Gastroesophageal sphincter (tissue), 4 donors: ENCODE data around the gene RPS23. TPM values are rescaled to one million over a fixed set of nuclear protein-coding genes. Genes with fewer than 3 reads are reported as not detected.

Experiments
- ATAC-seq: fragments of 150-250 bp; one replicate; pipeline ENCODE4 v1.9.1; 2016; ENCODE audit warnings: mild to moderate bottlenecking, moderate library complexity
- H3K27ac ChIP-seq, 4 donors: fragments of 200-600 bp; sonication (generic) in 3 of 4; 1 replicate in 3 of 4; 2 replicates in 1 of 4; pipeline ENCODE4 v1.5.1; 2016 to 2019
- H3K27me3 ChIP-seq: fragments of 200-600 bp; sonication (generic); one replicate; pipeline ENCODE4 v1.5.1; 2019
- H3K36me3 ChIP-seq, 2 donors: fragments of 200-600 bp; sonication (generic); one replicate each; pipeline ENCODE4 v1.5.1; 2019; ENCODE audit warnings: control low read depth in 1 of 2
- H3K4me1 ChIP-seq, 3 donors: fragments of 200-600 bp; sonication (generic); 1 replicate in 2 of 3; 2 replicates in 1 of 3; pipeline ENCODE4 v1.5.1; 2016 to 2019; ENCODE audit warnings: control low read depth in 2 of 3
- H3K4me3 ChIP-seq, 2 donors: fragments of 200-600 bp; sonication (generic); one replicate each; pipeline ENCODE4 v1.5.1; 2019; ENCODE audit warnings: mild to moderate bottlenecking in 1 of 2, moderate library complexity in 1 of 2
- H3K9me3 ChIP-seq, 3 donors: fragments of 200-600 bp; sonication (generic); one replicate each; pipeline ENCODE4 v1.5.1; 2017 to 2019; ENCODE audit warnings: control low read depth in 2 of 3
- EP300 ChIP-seq: sonication (generic); formaldehyde crosslinking; IDR thresholded peaks from one replicate; pipeline ENCODE4 v1.6.1; 2017; ENCODE audit warnings: antibody characterized with exemption, mild to moderate bottlenecking
- POLR2A ChIP-seq, 2 donors: fragments of 450-650 bp; IDR thresholded peaks; one replicate each; pipeline ENCODE4 v1.6.1; 2017; ENCODE audit warnings: antibody characterized with exemption in 2 of 2, mild to moderate bottlenecking in 2 of 2, moderate library complexity in 1 of 2
- POLR2AphosphoS5 ChIP-seq: sonication (generic); formaldehyde crosslinking; IDR thresholded peaks from one replicate; pipeline ENCODE4 v1.6.1; 2017; ENCODE audit warnings: antibody characterized with exemption
- WGBS, 2 donors: methylation state at CpG; one replicate each; pipeline ENCODE4 v1.1.5; 2018; ENCODE audit warnings: low coverage in 1 of 2; 5-methylcytosine and 5-hydroxymethylcytosine counted together
- total RNA-seq, 4 donors: library from RNA; depleted of rRNA; stranded (reverse); fragments of >200 nt; gene quantifications; one replicate each; pipeline ENCODE4 v1.1.0, GENCODE V29; 2016
- TF ChIP-seq, protein P1 (sequence below), 4 experiments: fragments of 200-600 bp in 2 of 4; fragments of 450-650 bp in 2 of 4; sonication (generic) in 1 of 4; IDR thresholded peaks; one replicate each; pipeline ENCODE4 v1.5.1; 2017 to 2019; ENCODE audit warnings: antibody characterized with exemption in 4 of 4, mild to moderate bottlenecking in 2 of 4, moderate library complexity in 2 of 4

RPS23 gene
- total RNA-seq, 4 donors from 2014 or later, result 1,991 to 3,565 (median 2,994) TPM

DNA sequence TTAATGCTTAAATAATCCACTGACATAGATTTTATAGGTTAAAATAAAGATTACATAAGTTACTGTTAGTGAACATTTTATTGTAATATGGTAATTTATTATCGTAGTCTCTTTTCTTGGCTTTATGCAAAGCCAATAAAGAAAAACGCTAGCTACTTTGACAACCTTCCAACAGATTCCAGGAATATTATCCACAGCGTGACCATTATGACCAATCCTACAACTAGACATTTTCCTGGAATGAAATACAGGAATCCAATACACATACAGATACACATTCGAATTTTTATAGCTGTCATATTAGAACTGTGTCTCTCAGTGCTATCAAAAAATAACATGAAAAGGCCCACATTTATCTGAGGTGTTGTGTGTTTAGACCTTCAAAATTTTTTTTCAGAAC lies 13.1 kb downstream of the RPS23 start:
- no peak overlapping the region for H3K27ac ChIP-seq
- 18 to 30% methylated on average over 4 of the region's 4 CpGs for WGBS, 2 donors
- no peak for ATAC-seq

DNA sequence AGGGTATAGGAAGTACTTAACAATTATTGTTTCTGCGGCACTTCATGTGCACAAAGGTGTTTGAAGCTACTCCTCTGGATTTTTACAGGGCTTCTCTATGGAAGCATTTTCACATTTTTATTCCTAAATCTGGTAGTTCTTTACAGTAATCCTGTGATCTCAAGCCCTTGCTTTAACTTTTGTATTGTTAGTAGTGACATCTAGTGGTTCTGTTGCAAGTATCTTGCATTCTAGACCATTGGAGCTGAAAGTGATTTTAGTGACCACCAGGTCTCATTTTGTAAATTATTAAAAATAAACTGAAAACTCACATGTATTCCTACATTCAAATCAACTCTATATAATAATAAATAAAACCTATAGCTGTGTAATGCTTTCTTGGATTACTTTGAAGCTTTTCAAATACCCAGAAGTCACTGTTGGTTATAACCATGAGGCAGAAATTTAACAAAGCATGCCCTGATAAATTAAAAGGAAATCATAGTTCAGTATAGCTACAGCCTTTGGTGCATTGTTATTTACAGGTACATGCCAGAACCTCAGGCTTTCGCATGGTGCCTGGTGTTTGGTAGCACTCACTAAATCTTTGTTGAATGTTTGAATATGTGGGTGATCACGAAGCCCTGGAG lies 18.9 kb downstream of the RPS23 start:
- H3K4me3 ChIP-seq, result no peak overlapping the region
- no peak for TF ChIP-seq POLR2A (IDR thresholded peaks at IDR 0.05)
- no peak for TF ChIP-seq POLR2AphosphoS5
- TF ChIP-seq, protein P1, sequence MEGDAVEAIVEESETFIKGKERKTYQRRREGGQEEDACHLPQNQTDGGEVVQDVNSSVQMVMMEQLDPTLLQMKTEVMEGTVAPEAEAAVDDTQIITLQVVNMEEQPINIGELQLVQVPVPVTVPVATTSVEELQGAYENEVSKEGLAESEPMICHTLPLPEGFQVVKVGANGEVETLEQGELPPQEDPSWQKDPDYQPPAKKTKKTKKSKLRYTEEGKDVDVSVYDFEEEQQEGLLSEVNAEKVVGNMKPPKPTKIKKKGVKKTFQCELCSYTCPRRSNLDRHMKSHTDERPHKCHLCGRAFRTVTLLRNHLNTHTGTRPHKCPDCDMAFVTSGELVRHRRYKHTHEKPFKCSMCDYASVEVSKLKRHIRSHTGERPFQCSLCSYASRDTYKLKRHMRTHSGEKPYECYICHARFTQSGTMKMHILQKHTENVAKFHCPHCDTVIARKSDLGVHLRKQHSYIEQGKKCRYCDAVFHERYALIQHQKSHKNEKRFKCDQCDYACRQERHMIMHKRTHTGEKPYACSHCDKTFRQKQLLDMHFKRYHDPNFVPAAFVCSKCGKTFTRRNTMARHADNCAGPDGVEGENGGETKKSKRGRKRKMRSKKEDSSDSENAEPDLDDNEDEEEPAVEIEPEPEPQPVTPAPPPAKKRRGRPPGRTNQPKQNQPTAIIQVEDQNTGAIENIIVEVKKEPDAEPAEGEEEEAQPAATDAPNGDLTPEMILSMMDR (IDR thresholded peaks at IDR 0.05), result peak in 1 of 4 experiments; percentile 34
- TF ChIP-seq EP300, result no peak
- WGBS, 2 donors, result 77 to 80% methylated on average over 3 of the region's 3 CpGs
- H3K4me1 ChIP-seq, result peaks cover 0 to 8% (median 0%) of the 10 kb centered on the region in 3 donors
- H3K27ac ChIP-seq, result no peak overlapping the region
- no peaks in the 10 kb centered on the region for H3K27me3 ChIP-seq
- H3K36me3 ChIP-seq, result peaks cover 0 to under 1% of the 10 kb centered on the region in 2 donors
- ATAC-seq, result no peak
- no peaks in the 10 kb centered on the region for H3K9me3 ChIP-seq

More for the DNA sequence above, 13.1 kb downstream of the RPS23 start:
- Histone ChIP-seq H3K36me3 (no peaks in the 10 kb centered on the region), H3K4me1 (no peaks in the 10 kb centered on the region), H3K27me3 (no peaks in the 10 kb centered on the region), H3K9me3 (no peaks in the 10 kb centered on the region), H3K4me3 (no peak overlapping the region)
- TF ChIP-seq POLR2AphosphoS5, result no peak
- TF ChIP-seq, protein P1 (IDR thresholded peaks at IDR 0.05), result no peak

DNA sequence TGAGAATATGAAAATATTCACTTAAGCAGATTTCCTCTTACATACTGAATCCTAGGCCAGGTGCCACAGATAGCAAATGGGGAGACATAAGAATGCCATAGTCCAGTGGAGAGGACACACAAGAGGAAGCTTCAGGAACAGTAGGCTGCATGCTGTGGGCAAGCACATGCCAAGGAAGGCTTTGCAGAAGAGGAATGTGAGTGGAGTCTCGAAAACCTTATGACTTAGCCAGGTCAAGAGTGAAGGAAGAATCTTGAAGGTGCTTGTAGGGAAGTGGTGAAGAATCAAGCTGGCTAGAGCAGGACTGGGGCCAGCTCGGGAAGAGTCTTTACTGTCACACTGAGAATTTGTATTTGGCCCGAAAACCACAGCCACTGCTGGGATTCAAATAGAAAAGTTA lies 20.4 kb downstream of the RPS23 start:
- 82 to 90% methylated on average over 3 of the region's 3 CpGs for WGBS, 2 donors
- Histone ChIP-seq H3K36me3 (peaks cover 0 to 16% of the 10 kb centered on the region in 2 donors), H3K4me3 (no peak overlapping the region), H3K27ac (no peak overlapping the region), H3K4me1 (peaks cover 0 to 8% (median 0%) of the 10 kb centered on the region in 3 donors), H3K27me3 (no peaks in the 10 kb centered on the region), H3K9me3 (no peaks in the 10 kb centered on the region)
- TF ChIP-seq POLR2A (IDR thresholded peaks at IDR 0.05), result no peak
- TF ChIP-seq EP300, result no peak
- TF ChIP-seq POLR2AphosphoS5, result no peak
- TF ChIP-seq, protein P1 (IDR thresholded peaks at IDR 0.05), result no peak
- ATAC-seq, result no peak

DNA sequence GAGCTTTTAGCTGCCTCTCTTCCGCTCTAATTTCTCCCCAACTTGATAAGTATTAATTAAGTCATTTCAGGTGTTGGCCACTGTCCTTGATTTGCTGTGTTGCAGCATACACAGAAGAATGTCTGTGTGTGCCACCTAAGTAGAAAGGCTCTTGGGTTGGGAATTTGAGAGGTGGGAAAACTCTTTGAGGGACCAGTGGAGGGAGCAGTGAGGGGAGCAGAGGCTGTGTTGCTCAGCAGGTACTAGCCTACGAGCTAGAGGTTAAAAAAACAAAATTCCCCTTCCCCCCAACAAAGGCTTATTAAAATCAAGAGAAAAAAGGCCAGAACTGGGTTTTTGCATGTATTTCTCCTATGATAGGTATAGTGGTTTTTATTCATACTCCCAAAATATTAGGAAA lies 20.9 kb downstream of the RPS23 start:
- no peak overlapping the region for H3K27ac ChIP-seq
- peaks cover 0 to 8% (median 0%) of the 10 kb centered on the region in 3 donors for H3K4me1 ChIP-seq
- H3K4me3 ChIP-seq, result no peak overlapping the region
- peaks cover 0 to 17% of the 10 kb centered on the region in 2 donors for H3K36me3 ChIP-seq
- H3K9me3 ChIP-seq, result no peaks in the 10 kb centered on the region
- 80 to 92% methylated on average over 2 of the region's 2 CpGs for WGBS, 2 donors
- no peak for ATAC-seq
- no peak for TF ChIP-seq POLR2A (IDR thresholded peaks at IDR 0.05)
- TF ChIP-seq EP300, result no peak
- no peak for TF ChIP-seq POLR2AphosphoS5
- TF ChIP-seq, protein P1 (IDR thresholded peaks at IDR 0.05), result no peak
- no peaks in the 10 kb centered on the region for H3K27me3 ChIP-seq

DNA sequence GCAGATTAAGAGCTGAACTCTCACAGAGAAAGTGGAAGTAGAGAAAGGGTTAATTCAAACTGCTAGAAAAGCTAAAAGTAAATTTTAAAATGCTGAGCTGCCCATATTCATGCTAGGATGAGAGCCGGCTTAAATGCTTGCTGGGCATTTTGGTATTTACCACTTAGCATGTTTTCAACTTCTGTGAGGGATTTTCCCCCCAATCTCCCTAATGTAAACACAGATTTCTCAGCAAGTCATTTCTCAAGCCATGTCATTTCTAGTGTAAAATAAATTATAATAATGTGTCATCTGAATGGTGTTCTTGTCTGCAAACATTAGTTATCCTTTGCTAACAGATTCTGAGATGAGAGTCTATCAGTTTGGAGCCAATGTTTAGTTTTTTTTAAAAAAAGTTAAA lies 22.3 kb downstream of the RPS23 start:
- Histone ChIP-seq H3K4me3 (no peak overlapping the region), H3K27ac (no peak overlapping the region), H3K4me1 (peaks cover 0 to 8% (median 0%) of the 10 kb centered on the region in 3 donors), H3K27me3 (no peaks in the 10 kb centered on the region), H3K36me3 (peaks cover 0 to 17% of the 10 kb centered on the region in 2 donors), H3K9me3 (no peaks in the 10 kb centered on the region)
- TF ChIP-seq POLR2AphosphoS5 (no peak), EP300 (no peak), POLR2A (IDR thresholded peaks at IDR 0.05) (no peak)
- TF ChIP-seq, protein P1 (IDR thresholded peaks at IDR 0.05), result no peak
- 0% methylated on average over 1 of the region's 1 CpG for WGBS, 2 donors
- ATAC-seq, result no peak
